Measurements from ENCODE around the gene GMIP.

GRCh38 chr19:19595171-19595701 is 48.2 kb downstream of the GMIP start:
- TF ChIP-seq CTCF (conservative IDR thresholded peaks at IDR 0.05) (no peak), ZFX (IDR thresholded peaks at IDR 0.05) (no peak)
